ENCODE measurements around the gene SLC5A6. TPM values are rescaled to one million over a fixed set of nuclear protein-coding genes. Genes with fewer than 3 reads are reported as not detected.

The SLC5A6 gene
- total RNA-seq, 1 experiment from 2014 or later = 122 TPM

DNA sequence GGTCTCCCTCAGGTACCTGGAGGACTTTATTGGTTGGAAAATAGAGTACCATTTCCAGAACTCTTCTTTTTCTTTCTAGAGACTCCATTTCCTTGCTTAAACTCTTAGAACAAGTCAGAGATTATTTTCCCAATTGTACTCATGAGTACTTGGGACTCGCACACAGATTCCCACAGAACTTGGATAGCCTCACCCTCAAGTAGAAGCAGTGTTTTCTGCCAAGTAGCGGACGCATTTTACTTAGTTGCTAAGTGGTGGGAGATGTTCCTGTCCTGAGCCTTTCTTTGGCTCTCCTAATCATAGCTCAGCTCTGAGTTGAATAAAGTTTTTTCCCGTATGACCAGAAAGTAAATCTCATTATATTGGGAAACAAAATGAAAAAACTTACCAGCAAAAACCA lies 33.6 kb upstream of the SLC5A6 start:
- no peak for TF ChIP-seq CTCF (conservative IDR thresholded peaks at IDR 0.05)
- H2BK120ac ChIP-seq (ENCODE audit: low read depth, low read length, poor library complexity, severe bottlenecking) = no peak overlapping the region
- no peak overlapping the region for H4K91ac ChIP-seq (ENCODE audit: insufficient read length, low read depth, low read length)
- no peaks in the 10 kb centered on the region for H3K79me1 ChIP-seq (ENCODE audit: insufficient read depth, low read depth, low read length, poor library complexity, severe bottlenecking)
- H3K4me1 Mint-ChIP-seq = peaks cover 3% of the 10 kb centered on the region in 2 experiments
- H3K4me3 Mint-ChIP-seq = no peak overlapping the region
- no CpG with 5 or more reads among the region's 4 CpGs for WGBS (ENCODE audit: extremely low coverage, insufficient read length, low lambda C conversion rate)
- H4K8ac ChIP-seq (replicated peaks; ENCODE audit: insufficient read length, low read depth, low read length) = no peak overlapping the region
- no peak overlapping the region for H3K9ac ChIP-seq (ENCODE audit: extremely low read depth, insufficient read length, low read length)
- no peak overlapping the region for H2AK5ac ChIP-seq (ENCODE audit: insufficient read length, low read length)
- H3K27me3 ChIP-seq (ENCODE audit: insufficient read depth, low read length) = no peaks in the 10 kb centered on the region
- H4K5ac ChIP-seq (ENCODE audit: insufficient read length, low read depth, low read length) = no peak overlapping the region
- no peaks in the 10 kb centered on the region for H3K9me3 Mint-ChIP-seq
- H2BK12ac ChIP-seq (ENCODE audit: insufficient read length, low read depth, low read length) = no peak overlapping the region
- H3K27ac Mint-ChIP-seq = peak overlapping the region in 1 of 3 experiments; percentile 61; a peak in 1 of 7 replicates
- DNase-seq = no peak
- H2BK15ac ChIP-seq (ENCODE audit: low read depth, low read length) = no peak overlapping the region
- H2BK20ac ChIP-seq (ENCODE audit: low read depth, low read length, poor library complexity, severe bottlenecking) = no peak overlapping the region
- H3T11ph ChIP-seq (ENCODE audit: low read length) = no peak overlapping the region
- H4K20me1 ChIP-seq (ENCODE audit: control insufficient read depth, insufficient read depth, insufficient read length) = no peaks in the 10 kb centered on the region
- H3K23ac ChIP-seq (ENCODE audit: insufficient read length, low read depth, low read length) = no peak overlapping the region
- H3K56ac ChIP-seq (ENCODE audit: insufficient read length, low read depth, low read length) = no peak overlapping the region
- H3K4me2 ChIP-seq (ENCODE audit: insufficient read depth, insufficient read length, low read length) = no peak overlapping the region
- H3K14ac ChIP-seq (ENCODE audit: insufficient read depth, low read length) = no peak overlapping the region
- peaks cover 22 to 46% (median 38%) of the 10 kb centered on the region in 3 experiments for H3K36me3 Mint-ChIP-seq (ENCODE audit: insufficient read depth in 1 of 3, low read depth in 3 of 3)
- no peak overlapping the region for H2AFZ ChIP-seq (ENCODE audit: low read length)
- no peak overlapping the region for H3K4ac ChIP-seq (ENCODE audit: low read depth, low read length)
- no peaks in the 10 kb centered on the region for H3K23me2 ChIP-seq (ENCODE audit: insufficient read length, low read depth, low read length, poor library complexity, severe bottlenecking)
- H3K9me3 ChIP-seq (ENCODE audit: control insufficient read depth, low read depth, low read length) = no peaks in the 10 kb centered on the region
- no peak overlapping the region for H3K27ac ChIP-seq (ENCODE audit: insufficient read length, low read depth, low read length)
- no peak overlapping the region for H2BK5ac ChIP-seq (ENCODE audit: insufficient read length, low read length)
- H3K4me1 ChIP-seq (ENCODE audit: insufficient read depth, low read length) = no peaks in the 10 kb centered on the region
- H3K18ac ChIP-seq (ENCODE audit: insufficient read length, low read depth, low read length) = no peak overlapping the region
- no peaks in the 10 kb centered on the region for H3K79me2 ChIP-seq (ENCODE audit: insufficient read depth, low read length)
- peaks cover 17% of the 10 kb centered on the region for H3K27me3 Mint-ChIP-seq (ENCODE audit: low read depth)
